C4-2B (cell line): ENCODE data around the gene FUCA2.

Source experiments
- CTCF ChIP-seq: fragments of 450-650 bp; conservative IDR thresholded peaks from 2 replicates; pipeline ENCODE4 v1.5.1; 2017; ENCODE audit warnings: mild to moderate bottlenecking
- ZFX ChIP-seq: fragments of 450-650 bp; IDR thresholded peaks from 2 replicates; pipeline ENCODE4 v1.6.1; 2017

GRCh38 chr6:143517447-143517773 is 5.9 kb upstream of the FUCA2 start:
- TF ChIP-seq CTCF = no peak
- TF ChIP-seq ZFX = no peak
